NCI-H2227 treated with DMSO at 0.1 percent for 48 hours (cell line): Measurements from ENCODE around the gene RSPO4.
"Not testable (repeated sequence)": the region's sequence is repeated elsewhere in the genome, so short reads cannot be mapped to it uniquely, and the experiment has no call there.

Experiments used
- DNase-seq: peaks from one replicate; lab custom pipeline; 2025; lab: John Stamatoyannopoulos, UW

Gene RSPO4

GRCh38 chr20:1001911-1002681 lies at the start of gene RSPO4:
RSPO4 (minus strand) TSS chr20:1002311; CDS start chr20:1002164, 147 bp downstream.
- peak; percentile 34 for DNase-seq

GRCh38 chr20:1050440-1050839 lies 48.3 kb upstream of the RSPO4 start:
- no peak for DNase-seq

GRCh38 chr20:1045860-1046418 lies 43.8 kb upstream of the RSPO4 start:
- DNase-seq, result no peak

- DNase-seq, result no peak
These were observed 39.8 kb upstream of the RSPO4 start for GRCh38 chr20:1041845-1042390.

- DNase-seq, result no peak
These were observed 36.1 kb upstream of the RSPO4 start for GRCh38 chr20:1038205-1038604.

GRCh38 chr20:1037039-1037438 lies 34.9 kb upstream of the RSPO4 start:
- no peak for DNase-seq

GRCh38 chr20:1035466-1035865 lies 33.4 kb upstream of the RSPO4 start:
- no peak for DNase-seq

GRCh38 chr20:1034415-1034789 lies 32.3 kb upstream of the RSPO4 start:
- no peak for DNase-seq

GRCh38 chr20:1033751-1034414 lies 31.8 kb upstream of the RSPO4 start:
- DNase-seq, result no peak

- no peak for DNase-seq
These were observed 27.9 kb upstream of the RSPO4 start for GRCh38 chr20:1029980-1030379.

- DNase-seq, result not testable (repeated sequence)
These were observed 24.1 kb upstream of the RSPO4 start for GRCh38 chr20:1026214-1026613.

- DNase-seq, result no peak
These were observed 20.8 kb upstream of the RSPO4 start for GRCh38 chr20:1022871-1023270.

GRCh38 chr20:1020614-1021013 lies 18.5 kb upstream of the RSPO4 start:
- DNase-seq, result no peak

- no peak for DNase-seq
These were observed 17.2 kb upstream of the RSPO4 start for GRCh38 chr20:1019344-1019743.

- no peak for DNase-seq
These were observed 15.6 kb upstream of the RSPO4 start for GRCh38 chr20:1017677-1018076.

- no peak for DNase-seq
These were observed 13.1 kb upstream of the RSPO4 start for GRCh38 chr20:1015181-1015580.

GRCh38 chr20:1014471-1014870 lies 12.4 kb upstream of the RSPO4 start:
- no peak for DNase-seq

- no peak for DNase-seq
These were observed 11.6 kb upstream of the RSPO4 start for GRCh38 chr20:1013566-1014340.

GRCh38 chr20:1012359-1013168 lies 10.5 kb upstream of the RSPO4 start:
- no peak for DNase-seq

- DNase-seq, result no peak
These were observed 8.5 kb upstream of the RSPO4 start for GRCh38 chr20:1010659-1011058.

- DNase-seq, result peak; percentile 46
These were observed 3.4 kb upstream of the RSPO4 start for GRCh38 chr20:1005452-1006027.
